Psoas muscle (tissue), 8 donors: ENCODE measurements around the gene SPACA4. TPM values are rescaled to one million over a fixed set of nuclear protein-coding genes. Genes with fewer than 3 reads are reported as not detected.

ENCODE experiments used
- ATAC-seq, 4 donors: fragments of 200-7000 bp; cut with Tn5 transposase; one replicate each; pipeline ENCODE4 v1.9.1; 2020; ENCODE audit warnings: moderate library complexity in 3 of 4, mild to moderate bottlenecking in 2 of 4
- DNase-seq, 2 donors: peaks; one replicate each; pipeline ENCODE4 v3.0.0-alpha.2; 2020
- H3K27ac ChIP-seq: fragments of 200-600 bp; one replicate; pipeline ENCODE4 v1.8.0; 2022
- H3K27me3 ChIP-seq, 3 donors: fragments of 200-600 bp in 1 of 3; one replicate each; pipeline versions ENCODE4 v1.6.1 to v1.8.0; 2013 to 2022; ENCODE audit warnings: low read length in 2 of 3, mild to moderate bottlenecking in 2 of 3, moderate library complexity in 1 of 3; ENCODE audit not compliant: insufficient read depth in 3 of 3
- H3K36me3 ChIP-seq, 2 donors: fragments of 200-600 bp in 1 of 2; one replicate each; pipeline versions ENCODE4 v1.6.1 to v1.8.0; 2013 to 2022; ENCODE audit warnings: low read depth in 1 of 2, mild to moderate bottlenecking in 1 of 2, moderate library complexity in 1 of 2; ENCODE audit not compliant: insufficient read depth in 1 of 2
- H3K4me1 ChIP-seq: fragments of 200-600 bp; one replicate; pipeline ENCODE4 v1.8.0; 2022
- H3K4me3 ChIP-seq: fragments of 200-600 bp; one replicate; pipeline ENCODE4 v1.8.0; 2022; ENCODE audit warnings: mild to moderate bottlenecking
- H3K9me3 ChIP-seq: fragments of 200-600 bp; one replicate; pipeline ENCODE4 v1.8.0; 2022
- CTCF ChIP-seq: fragments of 200-600 bp; IDR thresholded peaks from one replicate; pipeline ENCODE4 v1.8.0; 2022; ENCODE audit warnings: antibody characterized with exemption
- WGBS, 3 donors: extraction: QIAGEN DNeasy Blood & Tissue Kit; methylation state at CpG; one replicate each; pipeline versions ENCODE4 v1.1.6 to v1.1.7; 2013; 5-methylcytosine and 5-hydroxymethylcytosine counted together
- intact Hi-C, 2 donors: fragments of 100-400 bp; cut with DNase I; formaldehyde crosslinking; loops; one replicate each; pipeline versions ENCODE4 v1.11.0 to v1.14.2; 2022
- polyA plus RNA-seq, 3 donors: library from polyadenylated mRNA; stranded (reverse); fragments of 200-250 nt; gene quantifications; one replicate each; pipeline ENCODE4 v1.2.3, GENCODE V29; 2013
- total RNA-seq, 4 donors: library from RNA; stranded (reverse); fragmentation: NEBNext Ultra II Directional in 2 of 4; extraction: Animal tissue kit (Norgen Biotek cat#: 25700) in 2 of 4; gene quantifications; one replicate each; pipeline versions ENCODE4 v1.2.1 to v1.2.4, GENCODE V29; 2021 to 2023
- donor health status: healthy with polysubstance abuse.
- donor health status: DM: no; HTN: no; CAD: no; lungs with moderate emphysema.
- donor health status: Bipolar disorder and iron deficiency.
- donor health status: healthy.
- donor health status: DM: yes; HTN: yes; CAD: no.
- donor health status: DM: no; HTN: no; CAD: no.
- donor health status: DM: no; HTN: no; CAD: no.
- donor health status: DM: yes; HTN: yes; CAD: no.

SPACA4 gene
- total and polyA plus RNA-seq, 7 donors, result not detected

- 78 to 82% (median 79%) methylated on average over 16 of the region's 16 CpGs for WGBS, 3 donors
- ATAC-seq (no peak), DNase-seq (no peak)
- no peak for TF ChIP-seq CTCF
- Histone ChIP-seq H3K27me3 (no peaks in the 10 kb centered on the region), H3K27ac (no peak overlapping the region), H3K4me3 (no peak overlapping the region), H3K36me3 (peaks cover 8 to 38% of the 10 kb centered on the region in 2 donors), H3K4me1 (peaks cover 37% of the 10 kb centered on the region), H3K9me3 (no peaks in the 10 kb centered on the region)
- intact Hi-C loops, result no loop called here
Observed at GRCh38 chr19:48616041-48616436, 9.5 kb downstream of the SPACA4 start.

DNA sequence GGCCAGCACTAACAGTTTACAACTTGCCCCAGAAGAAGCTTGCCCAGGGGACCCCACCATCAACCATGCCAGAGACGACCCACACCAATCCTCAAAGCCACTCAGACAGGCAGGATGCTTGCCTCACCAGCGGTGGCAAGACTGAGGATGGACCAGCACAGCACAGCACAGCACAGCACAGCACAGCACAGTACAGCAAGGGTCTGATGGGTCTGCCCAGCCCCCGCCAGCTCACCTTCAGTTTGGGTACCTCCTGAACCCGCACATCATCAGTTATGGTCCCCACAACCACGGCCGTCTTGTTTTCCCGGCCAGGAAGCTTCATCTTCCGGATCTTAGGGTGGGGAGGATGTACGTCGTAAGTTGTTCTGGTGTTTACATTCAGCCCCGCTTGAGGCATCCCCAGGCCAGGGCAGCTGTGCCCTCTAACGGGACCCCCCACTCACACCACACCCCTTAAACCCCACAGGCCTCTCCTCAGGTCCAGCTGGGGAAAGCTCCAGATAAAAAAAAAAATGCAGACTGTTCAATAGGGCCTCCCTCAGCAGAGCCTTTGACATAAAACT, 10.0 kb downstream of the SPACA4 start:
- TF ChIP-seq CTCF, result no peak

DNA sequence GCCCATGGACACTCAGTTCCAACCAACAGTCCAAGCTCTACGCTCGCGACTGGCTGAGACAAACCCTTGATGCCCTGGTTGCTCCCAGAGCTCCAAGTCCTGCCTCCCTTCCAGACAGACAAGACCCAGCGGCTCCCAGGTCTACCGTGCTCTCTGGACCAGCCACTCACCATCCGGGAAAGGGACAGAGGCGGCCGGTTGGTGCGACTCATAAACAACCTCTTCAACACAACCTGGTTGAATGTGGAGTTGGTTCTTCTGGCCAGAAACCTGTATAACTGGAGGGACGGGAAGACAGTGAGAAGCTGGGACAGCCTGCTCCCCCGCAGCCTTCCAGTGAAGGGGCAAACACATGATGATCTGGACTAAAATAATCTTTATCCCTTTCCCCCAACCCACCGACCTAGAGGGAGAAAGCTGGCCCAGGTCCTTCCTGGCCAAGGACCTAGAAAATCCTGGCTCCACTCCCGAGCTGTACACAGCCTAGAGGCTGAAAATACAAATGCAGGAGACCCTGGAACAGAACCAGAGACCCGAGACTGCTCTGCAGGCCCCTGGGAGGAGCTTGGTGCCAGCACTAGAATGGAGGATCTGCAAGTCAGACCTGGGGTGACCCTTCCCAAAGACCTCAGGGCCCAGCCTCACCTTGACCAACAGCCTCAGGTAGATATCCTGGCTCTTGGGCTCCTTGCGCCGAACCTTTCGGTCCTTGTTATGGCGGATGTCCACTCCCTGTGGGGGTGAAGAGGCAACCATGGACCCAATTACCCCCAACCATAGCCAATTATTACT, 10.8 kb downstream of the SPACA4 start:
- Histone ChIP-seq H3K4me1 (peaks cover 37% of the 10 kb centered on the region), H3K9me3 (no peaks in the 10 kb centered on the region), H3K36me3 (peaks cover 8 to 48% of the 10 kb centered on the region in 2 donors), H3K27me3 (no peaks in the 10 kb centered on the region), H3K27ac (peak overlapping the region; percentile 94), H3K4me3 (peak overlapping the region; percentile 99)
- WGBS, 3 donors, result 59 to 67% (median 61%) methylated on average over 18 of the region's 18 CpGs
- no peak for TF ChIP-seq CTCF
- DNase-seq (no peak), ATAC-seq (no peak)
- intact Hi-C loops, result no loop called here

More for the DNA sequence above, 10.0 kb downstream of the SPACA4 start:
- Histone ChIP-seq H3K9me3 (no peaks in the 10 kb centered on the region), H3K4me3 (peak overlapping the region; percentile 99), H3K27ac (peak overlapping the region; percentile 94), H3K27me3 (no peaks in the 10 kb centered on the region), H3K4me1 (peaks cover 37% of the 10 kb centered on the region), H3K36me3 (peaks cover 8 to 43% of the 10 kb centered on the region in 2 donors)
- ATAC-seq (no peak), DNase-seq (no peak)
- 55 to 69% (median 65%) methylated on average over 10 to 12 of the region's 12 CpGs for WGBS, 3 donors
- intact Hi-C loops, result no loop called here

DNA sequence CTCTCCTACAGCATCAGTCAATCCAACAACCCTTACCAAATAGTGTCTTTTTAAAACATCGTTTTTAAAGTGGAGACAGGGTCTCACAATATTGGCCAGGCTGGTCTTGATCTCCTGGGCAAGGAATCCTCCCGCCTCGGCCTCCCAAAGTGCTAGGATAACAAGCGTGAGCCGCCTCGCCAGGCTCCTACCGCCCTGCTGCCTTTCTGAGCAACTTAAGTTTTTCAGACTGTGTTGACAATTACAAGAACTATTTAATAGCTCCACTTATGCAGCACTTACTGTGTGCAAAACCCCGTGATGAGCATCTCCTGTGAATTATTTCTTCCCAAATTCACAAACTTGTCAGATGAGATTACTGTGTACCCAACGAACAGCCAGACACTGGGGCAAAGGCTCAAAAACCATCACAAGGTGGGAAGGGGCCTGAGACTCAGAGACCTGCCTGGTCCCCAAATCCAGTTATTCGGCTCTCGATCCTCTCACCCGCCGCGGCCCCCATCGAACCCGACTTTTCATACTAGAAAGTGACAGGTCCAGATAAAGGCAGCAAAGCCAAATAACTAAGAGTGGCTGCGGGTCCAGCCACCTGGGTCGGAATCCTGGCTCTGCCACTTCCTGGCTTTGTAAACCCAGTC, 11.9 kb downstream of the SPACA4 start:
- ATAC-seq, result no peak
- Histone ChIP-seq H3K4me1 (peaks cover 35% of the 10 kb centered on the region), H3K36me3 (peaks cover 8 to 50% of the 10 kb centered on the region in 2 donors), H3K9me3 (no peaks in the 10 kb centered on the region), H3K27me3 (no peaks in the 10 kb centered on the region), H3K4me3 (peak overlapping the region; percentile 99), H3K27ac (peak overlapping the region; percentile 94)
- peak in 1 of 2 donors; percentile 59 for DNase-seq
- no peak for TF ChIP-seq CTCF
- intact Hi-C loops, result no loop called here
- 4% methylated on average over 18 of the region's 18 CpGs for WGBS, 3 donors
